ENCODE data around the gene ESR1.
"Not testable (repeated sequence)": the region's sequence is repeated elsewhere in the genome, so short reads cannot be mapped to it uniquely, and the experiment has no call there.

ESR1 gene

DNA sequence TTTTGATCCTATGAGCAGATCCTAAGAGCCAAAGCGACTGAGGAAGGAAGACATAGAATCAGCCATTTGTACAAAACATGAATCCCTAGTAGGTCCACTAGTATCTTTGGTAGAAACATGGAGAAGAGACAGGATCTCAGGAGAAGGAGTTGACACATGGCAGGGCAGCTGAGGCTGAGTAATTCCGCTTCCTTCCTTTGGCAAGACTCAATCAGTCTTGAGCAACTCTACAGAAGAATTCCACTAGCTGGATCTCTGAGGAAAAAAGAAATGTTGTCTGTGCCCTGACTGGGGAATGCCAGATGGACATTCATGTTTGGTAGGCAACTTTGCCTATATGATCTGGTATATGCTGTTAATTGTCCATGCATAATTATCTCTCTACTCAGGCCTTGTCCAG, 35.3 kb downstream of the ESR1 start:
- Histone ChIP-seq H3K9me3 (ENCODE audit: control insufficient read depth, insufficient read depth, low read length) (no peaks in the 10 kb centered on the region), H3K4me1 (ENCODE audit: insufficient read depth, low read length) (no peaks in the 10 kb centered on the region), H3K36me3 (ENCODE audit: insufficient read depth, low read length) (no peaks in the 10 kb centered on the region), H3K9ac (ENCODE audit: low read depth, low read length) (no peak overlapping the region)

DNA sequence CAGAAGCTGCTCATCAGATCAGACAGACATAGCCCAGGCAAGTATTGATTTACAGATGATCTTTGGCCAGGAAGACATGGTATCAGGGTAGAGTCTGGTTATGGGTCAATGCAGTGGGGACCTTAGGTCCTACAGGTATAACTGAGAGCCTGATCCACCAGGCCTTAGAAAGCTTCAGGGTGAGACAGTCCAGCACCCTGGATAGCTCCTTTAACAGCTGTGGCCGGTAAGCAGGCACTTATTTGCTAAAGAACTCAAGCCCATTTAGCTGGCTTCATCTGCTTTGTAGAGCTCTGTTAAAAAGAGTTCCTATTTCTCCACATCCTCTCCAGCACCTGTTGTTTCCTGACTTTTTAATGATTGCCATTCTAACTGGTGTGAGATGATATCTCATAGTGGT, 39.6 kb downstream of the ESR1 start:
- Histone ChIP-seq H3K9ac (ENCODE audit: low read depth, low read length) (no peak overlapping the region), H3K36me3 (ENCODE audit: insufficient read depth, low read length) (no peaks in the 10 kb centered on the region), H3K4me1 (ENCODE audit: insufficient read depth, low read length) (no peaks in the 10 kb centered on the region), H3K9me3 (ENCODE audit: control insufficient read depth, insufficient read depth, low read length) (no peaks in the 10 kb centered on the region)

- Histone ChIP-seq H3K4me1 (ENCODE audit: insufficient read depth, low read length) (no peaks in the 10 kb centered on the region), H3K9ac (ENCODE audit: low read depth, low read length) (no peak overlapping the region), H3K36me3 (ENCODE audit: insufficient read depth, low read length) (no peaks in the 10 kb centered on the region), H3K9me3 (ENCODE audit: control insufficient read depth, insufficient read depth, low read length) (no peaks in the 10 kb centered on the region)
These were observed 43.1 kb downstream of the ESR1 start for GRCh38 chr6:151850479-151851003.

DNA sequence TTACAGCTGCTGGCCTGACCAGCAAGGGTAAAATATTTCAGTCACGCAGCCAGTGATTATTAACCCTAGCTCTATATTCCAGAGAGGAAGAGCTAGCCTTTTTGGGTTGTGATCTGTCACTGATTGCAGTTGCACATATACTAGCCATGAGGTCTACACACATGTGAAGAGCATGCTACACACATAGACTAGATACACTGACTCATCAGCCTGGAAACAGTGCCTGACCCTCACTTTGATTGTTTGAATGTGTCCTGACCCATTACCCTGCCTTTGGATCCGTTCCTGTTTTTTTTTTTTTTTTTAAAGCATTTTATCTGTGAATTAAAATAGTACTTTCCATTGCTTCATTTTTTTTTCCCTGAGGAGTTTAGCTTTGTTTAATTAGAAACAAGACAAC, 50.8 kb downstream of the ESR1 start:
- no peaks in the 10 kb centered on the region for H3K9me3 ChIP-seq (ENCODE audit: control insufficient read depth, insufficient read depth, low read length)
- H3K4me1 ChIP-seq (ENCODE audit: insufficient read depth, low read length) = no peaks in the 10 kb centered on the region
- H3K36me3 ChIP-seq (ENCODE audit: insufficient read depth, low read length) = no peaks in the 10 kb centered on the region
- no peak overlapping the region for H3K9ac ChIP-seq (ENCODE audit: low read depth, low read length)

- no peaks in the 10 kb centered on the region for H3K36me3 ChIP-seq (ENCODE audit: insufficient read depth, low read length)
- H3K4me1 ChIP-seq (ENCODE audit: insufficient read depth, low read length) = no peaks in the 10 kb centered on the region
- no peaks in the 10 kb centered on the region for H3K9me3 ChIP-seq (ENCODE audit: control insufficient read depth, insufficient read depth, low read length)
These were observed 55.0 kb downstream of the ESR1 start for GRCh38 chr6:151862461-151862860.

DNA sequence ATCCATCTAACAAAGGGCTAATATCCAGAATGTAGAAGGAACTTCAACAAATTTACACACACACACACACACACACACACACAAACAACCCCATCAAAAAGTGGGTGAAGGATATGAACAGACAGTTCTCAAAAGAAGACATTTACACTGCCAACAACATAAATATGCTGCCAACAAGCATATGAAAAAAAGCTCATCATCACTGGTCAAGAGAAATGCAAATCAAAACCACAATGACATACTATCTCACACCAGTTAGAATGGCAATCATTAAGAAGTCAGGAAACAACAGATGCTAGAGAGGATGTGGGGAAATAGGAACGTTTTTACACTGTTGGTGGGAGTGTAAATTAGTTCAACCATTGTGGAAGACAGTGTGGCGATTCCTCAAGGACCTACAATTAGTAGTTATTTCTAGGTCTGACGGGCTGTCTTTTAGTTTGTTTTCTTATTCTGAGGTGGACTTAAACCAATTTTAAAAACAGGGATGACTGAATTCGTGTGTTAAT, 59.9 kb downstream of the ESR1 start:
- H3K36me3 ChIP-seq (ENCODE audit: insufficient read depth, low read length); H3K9ac ChIP-seq (ENCODE audit: low read depth, low read length); H3K4me1 ChIP-seq (ENCODE audit: insufficient read depth, low read length); H3K9me3 ChIP-seq (ENCODE audit: control insufficient read depth, insufficient read depth, low read length): not testable (repeated sequence)

More at GRCh38 chr6:151862461-151862860, 55.0 kb downstream of the ESR1 start:
- H3K9ac ChIP-seq (ENCODE audit: low read depth, low read length) = no peak overlapping the region

DNA sequence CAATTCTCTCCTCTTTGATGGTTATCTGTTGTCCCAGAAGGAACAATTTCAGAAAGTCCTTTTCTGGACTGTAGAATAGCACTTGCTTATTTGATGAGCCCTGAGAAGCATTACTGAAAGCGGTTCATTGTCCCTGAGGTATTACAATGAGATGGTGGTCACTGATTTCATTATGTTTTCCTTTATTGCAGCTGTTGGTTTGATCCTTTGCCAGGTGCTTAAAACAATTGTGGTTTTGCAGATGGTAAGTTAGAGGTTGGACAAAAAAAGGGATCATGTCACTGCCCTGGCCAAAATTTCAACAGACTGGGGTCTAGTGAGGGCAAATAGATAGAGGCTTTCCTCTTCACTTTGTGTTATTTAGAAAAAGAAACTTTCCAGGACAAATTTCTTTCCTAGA, 61.9 kb downstream of the ESR1 start:
- no peaks in the 10 kb centered on the region for H3K9me3 ChIP-seq (ENCODE audit: control insufficient read depth, insufficient read depth, low read length)
- no peaks in the 10 kb centered on the region for H3K4me1 ChIP-seq (ENCODE audit: insufficient read depth, low read length)
- no peak overlapping the region for H3K9ac ChIP-seq (ENCODE audit: low read depth, low read length)
- no peaks in the 10 kb centered on the region for H3K36me3 ChIP-seq (ENCODE audit: insufficient read depth, low read length)

GRCh38 chr6:151869787-151870186, 62.3 kb downstream of the ESR1 start:
- Histone ChIP-seq H3K4me1 (ENCODE audit: insufficient read depth, low read length) (no peaks in the 10 kb centered on the region), H3K36me3 (ENCODE audit: insufficient read depth, low read length) (no peaks in the 10 kb centered on the region), H3K9ac (ENCODE audit: low read depth, low read length) (no peak overlapping the region), H3K9me3 (ENCODE audit: control insufficient read depth, insufficient read depth, low read length) (no peaks in the 10 kb centered on the region)

DNA sequence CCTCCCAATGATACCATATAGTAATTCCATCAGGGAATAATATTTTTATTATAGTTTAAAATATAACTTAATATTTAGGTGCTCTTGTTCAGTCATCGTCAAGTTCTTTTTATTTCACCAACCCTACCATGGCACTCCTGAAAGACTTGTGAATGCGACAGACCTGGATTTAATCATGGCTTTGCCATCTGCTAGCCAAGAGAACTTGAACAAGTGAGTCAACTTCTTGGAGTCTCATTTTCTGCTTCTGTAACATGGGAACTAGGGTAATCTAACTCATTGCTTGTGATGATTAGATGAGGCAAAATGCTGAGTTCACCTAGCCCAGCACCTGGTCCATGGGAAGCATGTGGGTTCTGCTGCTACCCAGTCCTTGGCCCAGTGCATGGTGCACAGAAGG, 62.9 kb downstream of the ESR1 start:
- Histone ChIP-seq H3K4me1 (ENCODE audit: insufficient read depth, low read length) (no peaks in the 10 kb centered on the region), H3K9ac (ENCODE audit: low read depth, low read length) (no peak overlapping the region), H3K9me3 (ENCODE audit: control insufficient read depth, insufficient read depth, low read length) (no peaks in the 10 kb centered on the region), H3K36me3 (ENCODE audit: insufficient read depth, low read length) (no peaks in the 10 kb centered on the region)

DNA sequence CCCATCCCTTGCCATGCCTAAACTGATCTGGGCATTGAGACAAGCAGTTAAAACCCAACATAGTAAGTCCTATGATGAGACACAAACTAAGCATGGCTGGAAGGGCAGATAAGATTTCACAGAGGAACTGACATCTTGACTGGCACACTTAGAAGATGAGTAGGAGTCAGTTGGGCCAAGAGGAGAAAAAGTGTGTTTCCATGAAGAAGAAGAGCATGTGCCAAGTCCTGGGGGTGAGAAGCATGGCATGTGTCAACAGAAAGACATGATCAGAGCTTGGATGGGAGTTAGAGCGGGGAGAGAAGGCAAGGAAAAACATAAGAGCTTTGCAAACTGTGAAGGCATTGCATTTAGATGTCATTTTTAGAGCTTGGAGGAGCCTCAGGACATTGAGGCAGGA, 68.0 kb downstream of the ESR1 start:
- Histone ChIP-seq H3K9ac (ENCODE audit: low read depth, low read length) (no peak overlapping the region), H3K36me3 (ENCODE audit: insufficient read depth, low read length) (no peaks in the 10 kb centered on the region), H3K9me3 (ENCODE audit: control insufficient read depth, insufficient read depth, low read length) (no peaks in the 10 kb centered on the region), H3K4me1 (ENCODE audit: insufficient read depth, low read length) (no peaks in the 10 kb centered on the region)

- H3K9me3 ChIP-seq (ENCODE audit: control insufficient read depth, insufficient read depth, low read length) = no peaks in the 10 kb centered on the region
- no peak overlapping the region for H3K9ac ChIP-seq (ENCODE audit: low read depth, low read length)
- no peaks in the 10 kb centered on the region for H3K36me3 ChIP-seq (ENCODE audit: insufficient read depth, low read length)
- no peaks in the 10 kb centered on the region for H3K4me1 ChIP-seq (ENCODE audit: insufficient read depth, low read length)
These were observed 68.6 kb downstream of the ESR1 start for GRCh38 chr6:151876122-151876521.

DNA sequence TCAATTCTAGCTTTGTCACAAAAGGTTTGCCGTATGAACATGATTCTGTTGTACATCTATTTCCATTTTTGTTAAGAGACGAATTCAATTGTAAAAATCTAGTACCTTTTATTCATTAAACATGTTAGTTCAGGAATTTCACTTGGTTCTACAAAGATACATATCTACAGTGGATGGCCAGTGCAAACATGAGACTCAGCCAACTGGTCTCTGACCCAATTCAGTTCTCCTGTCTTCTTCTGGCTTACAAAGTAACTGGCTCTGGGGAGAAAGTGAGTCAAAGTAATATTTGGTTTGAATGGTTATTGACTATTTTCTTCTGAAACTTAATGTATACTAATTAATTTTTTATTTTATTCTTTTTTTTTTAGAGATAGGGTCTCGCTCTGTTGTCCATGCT, 70.0 kb downstream of the ESR1 start:
- Histone ChIP-seq H3K9ac (ENCODE audit: low read depth, low read length) (no peak overlapping the region), H3K36me3 (ENCODE audit: insufficient read depth, low read length) (no peaks in the 10 kb centered on the region), H3K9me3 (ENCODE audit: control insufficient read depth, insufficient read depth, low read length) (no peaks in the 10 kb centered on the region), H3K4me1 (ENCODE audit: insufficient read depth, low read length) (no peaks in the 10 kb centered on the region)

DNA sequence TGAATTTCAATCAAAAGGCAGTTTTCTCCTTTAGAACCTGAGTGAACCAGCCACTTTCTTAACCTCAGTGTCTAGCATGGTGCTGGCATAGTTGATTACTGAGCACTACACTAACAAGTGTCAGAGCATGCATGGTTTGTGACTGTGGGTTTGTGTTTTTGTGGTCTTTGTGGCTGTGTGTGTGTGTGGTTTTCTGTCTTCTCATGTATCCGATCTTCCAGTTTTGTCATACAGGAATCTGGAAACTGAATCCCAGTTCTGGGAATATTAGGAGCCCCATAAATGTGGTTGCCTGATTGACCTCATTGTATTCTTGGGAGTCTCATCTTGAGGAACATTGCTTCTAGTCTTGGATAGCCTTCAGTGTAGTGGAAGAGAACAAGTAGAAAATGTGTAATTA, 73.7 kb downstream of the ESR1 start:
- no peaks in the 10 kb centered on the region for H3K9me3 ChIP-seq (ENCODE audit: control insufficient read depth, insufficient read depth, low read length)
- no peaks in the 10 kb centered on the region for H3K4me1 ChIP-seq (ENCODE audit: insufficient read depth, low read length)
- no peaks in the 10 kb centered on the region for H3K36me3 ChIP-seq (ENCODE audit: insufficient read depth, low read length)
- H3K9ac ChIP-seq (ENCODE audit: low read depth, low read length) = no peak overlapping the region

DNA sequence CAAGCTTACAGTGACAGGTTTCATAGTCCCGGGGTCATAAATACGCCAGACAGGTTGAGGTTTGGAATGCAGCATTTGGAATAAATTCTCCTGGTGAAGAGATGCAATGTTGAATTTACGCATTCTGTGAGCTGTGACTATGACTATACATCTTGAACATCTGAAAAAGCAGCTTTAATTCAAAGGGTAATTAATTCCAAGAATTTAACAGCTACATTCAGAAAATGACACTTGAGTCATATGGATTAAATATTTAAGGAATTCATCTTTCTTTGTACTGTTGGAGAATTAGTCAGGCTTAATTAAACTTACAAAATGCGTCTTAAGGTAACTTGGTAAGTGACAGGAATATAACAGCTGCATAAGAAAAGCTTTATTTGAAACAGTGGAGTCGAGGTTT, 74.7 kb downstream of the ESR1 start:
- no peaks in the 10 kb centered on the region for H3K9me3 ChIP-seq (ENCODE audit: control insufficient read depth, insufficient read depth, low read length)
- no peaks in the 10 kb centered on the region for H3K4me1 ChIP-seq (ENCODE audit: insufficient read depth, low read length)
- H3K36me3 ChIP-seq (ENCODE audit: insufficient read depth, low read length) = no peaks in the 10 kb centered on the region
- no peak overlapping the region for H3K9ac ChIP-seq (ENCODE audit: low read depth, low read length)

DNA sequence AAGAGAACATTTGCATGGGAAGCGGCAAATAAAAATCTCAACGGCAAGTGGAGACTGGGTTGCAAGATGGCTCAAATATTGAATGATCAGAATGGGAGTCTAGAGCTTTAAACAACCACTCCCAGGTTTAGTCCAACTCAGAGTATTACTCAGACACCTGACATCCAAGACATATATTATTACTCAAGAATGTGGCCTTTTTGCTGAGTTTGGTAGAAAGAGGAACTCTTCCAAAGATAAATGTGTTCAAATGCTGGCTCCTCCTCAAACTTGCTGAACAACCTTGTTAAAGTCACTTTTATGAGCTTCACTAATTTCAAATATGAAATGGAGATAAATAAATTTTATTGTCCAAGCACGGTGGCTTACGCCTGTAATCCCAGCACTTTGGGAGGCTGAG, 77.8 kb downstream of the ESR1 start:
- H3K9me3 ChIP-seq (ENCODE audit: control insufficient read depth, insufficient read depth, low read length) = no peaks in the 10 kb centered on the region
- H3K4me1 ChIP-seq (ENCODE audit: insufficient read depth, low read length) = no peaks in the 10 kb centered on the region
- no peak overlapping the region for H3K9ac ChIP-seq (ENCODE audit: low read depth, low read length)
- no peaks in the 10 kb centered on the region for H3K36me3 ChIP-seq (ENCODE audit: insufficient read depth, low read length)

DNA sequence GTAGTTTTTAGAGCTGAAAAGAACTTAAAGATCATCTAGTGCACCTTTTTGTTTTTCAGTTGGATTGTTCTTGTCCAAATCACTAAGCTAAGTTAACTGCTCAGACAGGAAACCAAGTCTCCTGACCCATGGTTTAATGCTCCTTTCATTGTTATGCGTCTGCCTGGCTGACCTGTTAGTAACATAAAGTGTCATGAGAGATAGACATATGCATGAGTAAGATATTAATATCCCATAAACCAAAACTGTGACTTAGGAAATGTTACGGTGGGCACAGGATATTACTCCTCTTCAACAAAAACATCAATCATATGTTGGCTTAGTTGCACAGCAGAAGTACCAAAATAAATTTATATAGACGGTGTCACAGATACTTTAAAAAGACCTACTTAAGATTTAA, 84.0 kb downstream of the ESR1 start:
- Histone ChIP-seq H3K4me1 (ENCODE audit: insufficient read depth, low read length) (no peaks in the 10 kb centered on the region), H3K9me3 (ENCODE audit: control insufficient read depth, insufficient read depth, low read length) (no peaks in the 10 kb centered on the region), H3K9ac (ENCODE audit: low read depth, low read length) (no peak overlapping the region), H3K36me3 (ENCODE audit: insufficient read depth, low read length) (no peaks in the 10 kb centered on the region)
